Keratinocyte (primary cell): ENCODE data around the gene ANKRD17.
A peak's percentile ranks its signal among the peaks of the same experiment; 100 is the strongest.

Experiments used
- CTCF ChIP-seq, 3 experiments: IDR thresholded peaks in 1 of 3; conservative IDR thresholded peaks in 1 of 3; optimal IDR thresholded peaks in 1 of 3; 2 replicates in 2 of 3; 3 replicates in 1 of 3; pipeline versions ENCODE3 to v1.5.1; 2011; ENCODE audit warnings: low read length in 3 of 3, mild to moderate bottlenecking in 3 of 3, moderate library complexity in 2 of 3, control low read depth in 1 of 3, inconsistent platforms in 1 of 3; ENCODE audit not compliant: insufficient read depth in 2 of 3; ENCODE audit errors: extremely low read depth in 1 of 3
- EZH2 ChIP-seq: IDR thresholded peaks from one replicate; pipeline ENCODE4 v1.6.1; 2012; ENCODE audit warnings: inconsistent platforms, mild to moderate bottlenecking, low read length, moderate library complexity

DNA sequence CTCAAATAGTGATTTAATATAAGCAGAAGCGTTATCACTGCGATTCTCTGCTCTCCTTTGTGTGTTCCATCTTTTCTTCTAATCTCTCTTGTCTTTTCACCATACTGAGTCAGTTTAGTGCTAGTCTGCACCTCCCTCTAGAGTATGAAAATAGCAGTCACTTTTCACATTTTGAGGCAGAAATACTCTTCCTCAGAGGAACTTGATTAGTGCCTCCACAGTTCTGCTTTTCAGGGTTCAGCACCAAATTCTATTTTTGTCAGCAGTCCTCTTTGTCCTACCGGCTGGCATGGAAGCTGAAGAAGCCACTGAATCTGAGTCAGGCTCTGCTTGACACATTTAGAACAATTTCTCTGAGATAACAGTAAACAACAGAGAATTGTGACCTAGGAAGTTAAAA lies 49.7 kb upstream of the ANKRD17 start:
- peak in 2 of 3 experiments; percentile 28 to 29 for TF ChIP-seq CTCF (optimal IDR thresholded peaks at IDR 0.05 in 1 of 3, IDR thresholded peaks at IDR 0.05 in 1 of 3, conservative IDR thresholded peaks at IDR 0.05 in 1 of 3; ENCODE audit: extremely low read depth in 1 of 3, insufficient read depth in 2 of 3, low read length in 3 of 3)
- TF ChIP-seq EZH2, result no peak
